HepG2 (cell line): ENCODE results near the gene LDLRAD3. TPM values are rescaled to one million over a fixed set of nuclear protein-coding genes. Genes with fewer than 3 reads are reported as not detected.

Source experiments
- ATAC-seq: fragments of 200-7000 bp; cut with Tn5 transposase; 3 replicates; pipeline ENCODE4 v1.9.1; 2020; ENCODE audit warnings: mild to moderate bottlenecking, moderate library complexity
- BruUV-seq: library from RNA; stranded (reverse); fragments of 400-500 nt; replicated peaks from 2 replicates; lab custom pipeline; 2021; lab: Mats Ljungman, UMichigan
- CTCF ChIA-PET: fragments of 300-600 bp; formaldehyde crosslinking; extraction: SDS; loops from one replicate; lab custom pipeline; 2021; ENCODE audit warnings: low total read pairs, inconsistent platforms, low intra/inter-chr PET ratio; lab: Yijun Ruan, JAX
- POLR2A ChIA-PET: fragments of 350-600 bp; sonication (Branson Sonifier 250); formaldehyde crosslinking; loops from one replicate; lab custom pipeline; 2020; ENCODE audit warnings: antibody characterized with exemption, inconsistent platforms; lab: Yijun Ruan, JAX
- DNase-seq: peaks from one replicate; pipeline ENCODE4 v3.0.0-alpha.2; 2015; ENCODE audit warnings: low spot score
- FAIRE-seq: peaks from 3 replicates; lab custom pipeline; 2011; peaks lifted over from hg19 to GRCh38; lab: Jason Lieb, UNC
- H2AFZ ChIP-seq: one replicate; pipeline ENCODE4 v1.6.1; 2011; ENCODE audit warnings: low read length, inconsistent platforms
- H3K27ac ChIP-seq: fragments of 300-600 bp; 3 replicates; pipeline ENCODE4 v1.8.0; 2011; ENCODE audit warnings: mixed run types, mild to moderate bottlenecking, mixed read lengths, low read length, inconsistent platforms; ENCODE audit not compliant: insufficient read depth; ENCODE audit errors: extremely low read length
- H3K27me3 ChIP-seq, 2 experiments: fragments of 200-600 bp in 1 of 2; 2 replicates in 1 of 2; 3 replicates in 1 of 2; pipeline versions ENCODE4 v1.6.0 to v1.8.0; 2011; ENCODE audit warnings: low read length in 2 of 2, mild to moderate bottlenecking in 2 of 2, moderate library complexity in 2 of 2, inconsistent platforms in 1 of 2; ENCODE audit not compliant: insufficient read depth in 2 of 2, control insufficient read depth in 1 of 2
- H3K36me3 ChIP-seq, 2 experiments: fragments of 200-600 bp in 1 of 2; replicated peaks in 1 of 2; 2 replicates in 1 of 2; 3 replicates in 1 of 2; pipeline versions ENCODE4 v1.5.1 to v1.8.0; 2011; ENCODE audit warnings: low read length in 2 of 2, inconsistent platforms in 1 of 2; ENCODE audit not compliant: insufficient read depth in 2 of 2, control insufficient read depth in 1 of 2
- H3K4me1 ChIP-seq: 2 replicates; pipeline ENCODE4 v1.5.1; 2012; ENCODE audit warnings: low read length, inconsistent platforms; ENCODE audit not compliant: insufficient read depth
- H3K4me2 ChIP-seq: 2 replicates; pipeline ENCODE4 v1.6.0; 2011; ENCODE audit warnings: low read depth, low read length, inconsistent platforms
- H3K4me3 ChIP-seq, 3 experiments: fragments of 200-600 bp in 1 of 3; sonication (generic), shearing (Covaris generic) in 1 of 3; replicated peaks in 1 of 3; 2 replicates each; pipeline ENCODE4 v1.5.1; 2011 to 2016; ENCODE audit warnings: low read length in 3 of 3, inconsistent platforms in 2 of 3, low read depth in 2 of 3, mild to moderate bottlenecking in 2 of 3, control low read depth in 1 of 3, mixed read lengths in 1 of 3; ENCODE audit not compliant: insufficient read depth in 1 of 3
- H3K79me2 ChIP-seq: one replicate; pipeline ENCODE4 v1.6.1; 2011; ENCODE audit warnings: low read length, inconsistent platforms; ENCODE audit not compliant: insufficient read depth
- H3K9ac ChIP-seq: 2 replicates; pipeline ENCODE4 v1.6.0; 2011; ENCODE audit warnings: mild to moderate bottlenecking, low read depth, low read length, inconsistent platforms; ENCODE audit not compliant: insufficient read depth
- H3K9me3 ChIP-seq: 2 replicates; pipeline ENCODE4 v1.5.1; 2012; ENCODE audit warnings: mild to moderate bottlenecking, low read length
- H4K20me1 ChIP-seq: 2 replicates; pipeline ENCODE4 v1.6.0; 2011; ENCODE audit warnings: inconsistent platforms, mild to moderate bottlenecking, low read length, moderate library complexity; ENCODE audit not compliant: insufficient read depth
- ATF7-NPFF ChIP-seq: sonication (generic); formaldehyde crosslinking; IDR thresholded peaks from 2 replicates; pipeline ENCODE4 v1.8.1; 2023; ENCODE audit warnings: mild to moderate bottlenecking, low read depth, missing genetic modification reagents, moderate library complexity
- CHD4 ChIP-seq: fragments of 200-600 bp; sonication (generic); IDR thresholded peaks from 2 replicates; pipeline ENCODE4 v1.7.0; 2017; ENCODE audit warnings: mild to moderate bottlenecking, low read length, borderline replicate concordance
- DNMT1 ChIP-seq: sonication (generic); formaldehyde crosslinking; IDR thresholded peaks from 2 replicates; pipeline ENCODE4 v1.5.1; 2020; ENCODE audit warnings: mild to moderate bottlenecking, missing genetic modification reagents
- FOXM1 ChIP-seq: sonication (generic); formaldehyde crosslinking; IDR thresholded peaks from 2 replicates; pipeline ENCODE4 v1.5.0; 2020; ENCODE audit warnings: missing genetic modification reagents
- NR2F6 ChIP-seq, 2 experiments: IDR thresholded peaks; 2 replicates each; pipeline ENCODE4 v1.6.1; 2016; ENCODE audit warnings: antibody characterized with exemption in 1 of 2, mild to moderate bottlenecking in 1 of 2
- ONECUT2 ChIP-seq: sonication (generic); formaldehyde crosslinking; IDR thresholded peaks from 2 replicates; pipeline ENCODE4 v1.4.0; 2020; ENCODE audit warnings: missing genetic modification reagents
- PHF20 ChIP-seq: sonication (generic); formaldehyde crosslinking; IDR thresholded peaks from 2 replicates; pipeline ENCODE4 v1.5.0; 2020; ENCODE audit warnings: mild to moderate bottlenecking, missing genetic modification reagents
- PLRG1 ChIP-seq: fragments of 450-650 bp; conservative IDR thresholded peaks from 2 replicates; pipeline ENCODE4 v1.6.1; 2016
- RBM22 ChIP-seq: fragments of 200-400 bp; formaldehyde crosslinking; optimal IDR thresholded peaks from 2 replicates; pipeline ENCODE3; 2017; ENCODE audit warnings: mild to moderate bottlenecking, low read length, moderate library complexity
- SAP130 ChIP-seq: IDR thresholded peaks from 2 replicates; pipeline ENCODE4 v1.6.1; 2016; ENCODE audit warnings: low read depth
- SP1 ChIP-seq, 2 experiments: fragments of 450-650 bp in 1 of 2; sonication (generic) in 1 of 2; formaldehyde crosslinking in 1 of 2; IDR thresholded peaks; 2 replicates each; pipeline versions ENCODE4 v1.4.0 to v1.6.1; 2016 to 2020; ENCODE audit warnings: missing genetic modification reagents in 1 of 2
- SRSF4 ChIP-seq: fragments of 200-400 bp; formaldehyde crosslinking; IDR thresholded peaks from one replicate; pipeline ENCODE4 v1.6.1; 2018; ENCODE audit warnings: mild to moderate bottlenecking, low read depth, low read length, moderate library complexity; ENCODE audit not compliant: poor library complexity, severe bottlenecking
- ZC3H13 ChIP-seq: sonication (generic); formaldehyde crosslinking; IDR thresholded peaks from 2 replicates; pipeline ENCODE4 v1.8.1; 2023; ENCODE audit warnings: mild to moderate bottlenecking, missing genetic modification reagents, moderate library complexity
- ZNF224 ChIP-seq: sonication (generic); formaldehyde crosslinking; IDR thresholded peaks from 2 replicates; pipeline ENCODE4 v1.5.0; 2020; ENCODE audit warnings: mild to moderate bottlenecking, missing genetic modification reagents
- ZNF317 ChIP-seq: sonication (generic); formaldehyde crosslinking; IDR thresholded peaks from 2 replicates; pipeline ENCODE4 v1.5.0; 2020; ENCODE audit warnings: mild to moderate bottlenecking, missing genetic modification reagents
- ZNF326 ChIP-seq: sonication (generic); formaldehyde crosslinking; IDR thresholded peaks from 2 replicates; pipeline ENCODE4 v1.4.0; 2020; ENCODE audit warnings: missing genetic modification reagents, borderline replicate concordance
- ZNF33A ChIP-seq: sonication (generic); formaldehyde crosslinking; IDR thresholded peaks from 2 replicates; pipeline ENCODE4 v1.5.1; 2020; ENCODE audit warnings: missing genetic modification reagents, mild to moderate bottlenecking, moderate library complexity, borderline replicate concordance
- ZNF704 ChIP-seq: sonication (generic); formaldehyde crosslinking; IDR thresholded peaks from 2 replicates; pipeline ENCODE4 v1.8.1; 2023; ENCODE audit warnings: mild to moderate bottlenecking, inconsistent platforms, moderate library complexity, missing genetic modification reagents, borderline replicate concordance
- ZNF709 ChIP-seq: sonication (generic); formaldehyde crosslinking; IDR thresholded peaks from 2 replicates; pipeline ENCODE4 v1.5.0; 2020; ENCODE audit warnings: mild to moderate bottlenecking, missing genetic modification reagents
- ZNF790 ChIP-seq: sonication (generic); formaldehyde crosslinking; IDR thresholded peaks from 2 replicates; pipeline ENCODE4 v1.8.0; 2022; ENCODE audit warnings: missing genetic modification reagents, mild to moderate bottlenecking, borderline replicate concordance
- WGBS: methylation state at CpG from one replicate; pipeline ENCODE4 v1.1.6; 2017; ENCODE audit warnings: low lambda C conversion rate; 5-methylcytosine and 5-hydroxymethylcytosine counted together
- in situ Hi-C: cut with HindIII; loops from 2 replicates; pipeline ENCODE4 v1.10.0; 2017; ENCODE audit warnings: low pct_unique_long_range_greater_than_20kb; ENCODE audit not compliant: extremely low pct_ligation_motif_present
- intact Hi-C: fragments of 100-400 bp; cut with micrococcal nuclease; formaldehyde crosslinking; loops from one replicate; pipeline ENCODE4 v1.10.0; 2022; ENCODE audit not compliant: unreplicated experiment
- polyA plus RNA-seq, 8 experiments: library from polyadenylated mRNA; depleted of rRNA in 3 of 8; stranded (reverse) in 7 of 8; unstranded in 1 of 8; fragments of >200 nt; fragmentation: Illumina TruSeq in 4 of 8; extraction: Trizol in 4 of 8; gene quantifications; 2 replicates each; pipeline versions ENCODE4 v1.2.1 to v1.2.3, GENCODE V29; 2011 to 2016; ENCODE audit warnings: low read depth in 4 of 8, missing spikeins in 1 of 8, mixed read lengths in 1 of 8; ENCODE audit not compliant: insufficient read depth in 1 of 8
- total RNA-seq, 5 experiments: library from RNA; depleted of rRNA; stranded (reverse); fragments of >200 nt; fragmentation: Illumina TruSeq; extraction: Trizol; gene quantifications; 2 replicates each; pipeline ENCODE4 v1.2.3, GENCODE V29; 2016; ENCODE audit warnings: low read depth in 1 of 5
- TF ChIP-seq, protein P1 (sequence below): IDR thresholded peaks from 2 replicates; pipeline ENCODE4 v1.6.1; 2016; ENCODE audit warnings: low read depth, control low read depth
- TF ChIP-seq, protein P2 (sequence below): sonication (generic); formaldehyde crosslinking; IDR thresholded peaks from 2 replicates; pipeline ENCODE4 v1.8.1; 2023; ENCODE audit warnings: mild to moderate bottlenecking, moderate library complexity, missing genetic modification reagents

Gene LDLRAD3
- total and polyA plus RNA-seq, 2 of the 13 experiments (the other 11 are each of a cell fraction or from before 2014, with no cell fraction given), result 0.50 to 0.60 TPM

DNA sequence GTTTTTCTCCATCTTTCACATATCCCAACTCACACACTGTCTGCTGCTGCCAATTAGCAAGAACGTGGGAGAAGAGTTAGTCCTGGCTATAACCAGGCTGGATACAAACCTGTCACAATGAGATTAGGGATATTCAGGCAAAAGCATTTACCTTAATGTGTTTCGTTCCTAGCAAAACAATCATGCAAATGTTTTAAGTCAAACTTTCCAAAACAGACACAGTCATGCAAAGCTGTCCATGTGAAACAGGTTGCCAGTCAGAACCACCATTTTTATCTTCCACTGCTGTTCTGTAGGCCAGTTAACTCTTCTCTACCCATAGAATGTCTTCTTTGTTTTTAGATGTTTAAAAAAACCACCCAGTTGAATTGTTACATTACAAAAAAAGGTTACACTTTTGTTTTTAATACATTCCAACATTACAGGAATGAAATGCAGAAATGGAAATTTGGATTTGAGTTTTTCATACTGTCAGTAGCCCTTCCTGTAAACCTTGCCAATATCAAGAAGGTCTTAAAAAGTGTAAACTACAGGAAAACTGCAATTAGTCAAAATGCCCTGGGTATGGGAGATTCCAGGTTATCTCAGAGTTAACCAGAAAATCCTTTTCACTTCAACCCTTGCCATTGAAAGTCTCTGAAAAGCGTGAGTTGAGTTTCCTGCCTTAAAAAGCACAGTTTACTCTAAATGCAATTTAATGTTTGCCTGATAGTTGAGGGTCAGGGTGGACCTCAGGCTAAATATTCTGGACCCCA is 34.2 kb upstream of the LDLRAD3 start (continued):
- TF ChIP-seq ZNF790 (CRISPR knock-in tag) (no peak), ONECUT2 (no peak), RBM22 (no peak), CHD4 (no peak), ZNF224 (CRISPR knock-in tag) (no peak), NR2F6 (IDR thresholded peaks at IDR 0.05) (no peak), NR2F6 (CRISPR knock-in tag; IDR thresholded peaks at IDR 0.05) (no peak), SP1 (IDR thresholded peaks at IDR 0.05) (no peak), SP1 (CRISPR knock-in tag; IDR thresholded peaks at IDR 0.05) (no peak)
- TF ChIP-seq, protein P1, sequence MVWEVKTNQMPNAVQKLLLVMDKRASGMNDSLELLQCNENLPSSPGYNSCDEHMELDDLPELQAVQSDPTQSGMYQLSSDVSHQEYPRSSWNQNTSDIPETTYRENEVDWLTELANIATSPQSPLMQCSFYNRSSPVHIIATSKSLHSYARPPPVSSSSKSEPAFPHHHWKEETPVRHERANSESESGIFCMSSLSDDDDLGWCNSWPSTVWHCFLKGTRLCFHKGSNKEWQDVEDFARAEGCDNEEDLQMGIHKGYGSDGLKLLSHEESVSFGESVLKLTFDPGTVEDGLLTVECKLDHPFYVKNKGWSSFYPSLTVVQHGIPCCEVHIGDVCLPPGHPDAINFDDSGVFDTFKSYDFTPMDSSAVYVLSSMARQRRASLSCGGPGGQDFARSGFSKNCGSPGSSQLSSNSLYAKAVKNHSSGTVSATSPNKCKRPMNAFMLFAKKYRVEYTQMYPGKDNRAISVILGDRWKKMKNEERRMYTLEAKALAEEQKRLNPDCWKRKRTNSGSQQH (CRISPR knock-in tag), result no peak
- TF ChIP-seq, protein P2, sequence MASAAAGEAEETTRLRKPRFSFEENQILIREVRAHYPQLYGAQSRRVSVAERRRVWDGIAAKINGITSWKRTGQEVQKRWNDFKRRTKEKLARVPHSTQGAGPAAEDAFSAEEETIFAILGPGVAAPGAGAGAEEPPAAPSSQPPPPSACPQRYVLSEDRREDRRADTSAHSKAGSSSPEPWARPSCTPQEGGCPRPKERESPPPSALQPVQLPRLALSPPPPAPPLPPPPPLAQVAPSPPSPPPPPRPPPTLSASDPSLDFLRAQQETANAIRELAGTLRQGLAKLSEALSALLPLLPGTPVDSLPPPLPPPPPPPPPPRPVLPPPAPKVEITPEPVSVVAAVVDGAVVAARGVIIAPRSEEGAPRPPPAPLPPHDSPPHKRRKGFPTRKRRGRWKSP (CRISPR knock-in tag), result no peak

- no TSS peak for BruUV-seq
- H2AFZ ChIP-seq, result no peak overlapping the region
- no peaks in the 10 kb centered on the region for H3K36me3 ChIP-seq
- no peak overlapping the region for H3K9ac ChIP-seq
- no peaks in the 10 kb centered on the region for H3K4me1 ChIP-seq
- in situ Hi-C loops (no loop called here), intact Hi-C loops (no loop called here)
- CTCF ChIA-PET, result no interaction called here
- no peak overlapping the region for H3K4me3 ChIP-seq
- no peaks in the 10 kb centered on the region for H3K9me3 ChIP-seq
- no peak for ATAC-seq
- WGBS, result 4% methylated on average over 6 of the region's 6 CpGs
- DNase-seq, result no peak
- TF ChIP-seq ZNF326 (CRISPR knock-in tag) (no peak), ZNF317 (no peak), ZNF33A (CRISPR knock-in tag) (no peak), PLRG1 (no peak), SAP130 (CRISPR knock-in tag) (no peak), ATF7-NPFF (CRISPR knock-in tag) (no peak), ZNF709 (CRISPR knock-in tag) (no peak), PHF20 (CRISPR knock-in tag) (no peak), SRSF4 (no peak), FOXM1 (CRISPR knock-in tag) (no peak), ZC3H13 (CRISPR knock-in tag) (no peak), ZNF704 (CRISPR knock-in tag) (no peak), DNMT1 (CRISPR knock-in tag) (no peak)
- H3K79me2 ChIP-seq, result no peaks in the 10 kb centered on the region
- no peaks in the 10 kb centered on the region for H4K20me1 ChIP-seq
- POLR2A ChIA-PET, result no interaction called here
- H3K27ac ChIP-seq, result no peak overlapping the region
- no peak for FAIRE-seq
- no peak overlapping the region for H3K4me2 ChIP-seq
- H3K27me3 ChIP-seq, result peaks cover 0 to 7% of the 10 kb centered on the region in 2 experiments; a peak in 1 of 5 replicates
Measured at GRCh38 chr11:35911013-35911412, 32.8 kb upstream of the LDLRAD3 start.
